GM19324 (cell line): ENCODE results near the gene MBTD1.
"Not testable (repeated sequence)": the region's sequence is repeated elsewhere in the genome, so short reads cannot be mapped to it uniquely, and the experiment has no call there.

Source experiments
- ATAC-seq: cut with Tn5 transposase; IDR thresholded peaks from one replicate; pipeline ENCODE4 v1.9.1; 2021; ENCODE audit warnings: mild to moderate bottlenecking, moderate library complexity; ENCODE audit not compliant: unreplicated experiment, low FRiP score

MBTD1 gene

GRCh38 chr17:51256101-51256500, 3.7 kb downstream of the MBTD1 start:
- ATAC-seq, result no peak

- no peak for ATAC-seq
Observed at GRCh38 chr17:51255673-51256072, 4.2 kb downstream of the MBTD1 start.

- no peak for ATAC-seq
Observed at GRCh38 chr17:51251010-51251409, 8.8 kb downstream of the MBTD1 start.

- no peak for ATAC-seq
Observed at GRCh38 chr17:51250314-51250840, 9.5 kb downstream of the MBTD1 start.

GRCh38 chr17:51245535-51245934, 14.3 kb downstream of the MBTD1 start:
- no peak for ATAC-seq

- ATAC-seq, result no peak
Observed at GRCh38 chr17:51244041-51244440, 15.8 kb downstream of the MBTD1 start.

DNA sequence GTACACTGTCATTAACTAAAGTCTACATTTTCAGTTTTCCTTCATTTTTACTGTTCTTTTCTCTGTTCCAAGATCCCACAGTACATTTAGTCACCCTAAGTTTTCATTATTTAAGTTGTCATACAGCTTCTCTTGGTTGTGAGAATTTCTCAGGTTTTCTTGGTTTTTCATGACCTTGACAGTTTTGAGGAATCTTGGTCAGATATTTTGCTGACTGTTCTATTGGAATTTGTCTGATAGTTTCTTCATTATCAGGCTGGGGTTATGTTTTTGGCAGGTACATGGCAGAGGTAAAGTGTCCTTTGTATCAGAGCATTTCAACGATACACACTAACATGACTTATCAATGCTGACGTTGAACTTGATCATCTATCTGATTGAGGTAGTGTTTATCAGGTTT, 19.6 kb downstream of the MBTD1 start:
- ATAC-seq, result no peak

- ATAC-seq, result no peak
Observed at GRCh38 chr17:51238255-51238887, 21.5 kb downstream of the MBTD1 start.

- ATAC-seq, result no peak
Observed at GRCh38 chr17:51234162-51234561, 25.7 kb downstream of the MBTD1 start.

- no peak for ATAC-seq
Observed at GRCh38 chr17:51231999-51232398, 27.9 kb downstream of the MBTD1 start.

- ATAC-seq, result no peak
Observed at GRCh38 chr17:51230306-51230705, 29.5 kb downstream of the MBTD1 start.

GRCh38 chr17:51229889-51230288, 30.0 kb downstream of the MBTD1 start:
- ATAC-seq, result no peak

GRCh38 chr17:51228161-51228560, 31.7 kb downstream of the MBTD1 start:
- no peak for ATAC-seq

DNA sequence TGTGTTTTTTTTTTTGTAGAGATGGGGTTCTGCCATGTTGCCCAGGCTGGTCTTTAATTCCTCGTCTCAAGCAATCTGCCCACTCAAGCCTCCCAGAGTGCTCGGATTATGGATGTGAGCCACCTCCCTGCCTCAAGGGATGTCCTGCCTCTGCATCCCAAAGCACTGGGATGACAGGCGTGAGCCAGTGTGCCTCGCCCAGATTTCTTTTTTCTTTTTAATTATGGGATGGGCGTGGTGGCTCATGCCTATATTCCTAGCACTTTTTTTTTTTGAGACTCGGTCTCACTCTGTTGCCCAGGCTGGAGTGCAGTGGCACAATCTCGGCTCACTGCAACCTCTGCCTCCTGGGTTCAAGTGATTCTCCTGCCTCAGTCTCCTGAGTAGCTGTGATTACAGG, 34.3 kb downstream of the MBTD1 start:
- not testable (repeated sequence) for ATAC-seq

- ATAC-seq, result no peak
Observed at GRCh38 chr17:51224402-51225262, 35.2 kb downstream of the MBTD1 start.

DNA sequence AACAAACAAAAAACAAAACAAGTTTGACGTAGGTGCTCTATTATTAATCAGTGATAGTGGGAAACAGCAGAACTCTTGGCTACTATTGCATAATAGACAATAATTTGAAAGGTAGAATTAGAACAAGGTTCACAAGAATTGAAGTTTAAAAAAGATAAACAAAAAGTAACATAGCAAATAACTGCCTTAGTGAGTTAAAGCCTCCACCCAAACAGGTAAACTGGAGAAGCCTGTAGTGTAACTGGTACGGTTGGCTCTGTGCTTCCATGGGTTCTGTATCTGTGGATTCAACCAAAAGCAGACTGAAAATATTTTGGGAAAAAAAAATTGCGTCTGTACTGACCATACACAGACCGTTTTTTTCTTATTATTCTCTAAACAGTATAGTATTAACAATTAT, 38.5 kb downstream of the MBTD1 start:
- ATAC-seq, result no peak

DNA sequence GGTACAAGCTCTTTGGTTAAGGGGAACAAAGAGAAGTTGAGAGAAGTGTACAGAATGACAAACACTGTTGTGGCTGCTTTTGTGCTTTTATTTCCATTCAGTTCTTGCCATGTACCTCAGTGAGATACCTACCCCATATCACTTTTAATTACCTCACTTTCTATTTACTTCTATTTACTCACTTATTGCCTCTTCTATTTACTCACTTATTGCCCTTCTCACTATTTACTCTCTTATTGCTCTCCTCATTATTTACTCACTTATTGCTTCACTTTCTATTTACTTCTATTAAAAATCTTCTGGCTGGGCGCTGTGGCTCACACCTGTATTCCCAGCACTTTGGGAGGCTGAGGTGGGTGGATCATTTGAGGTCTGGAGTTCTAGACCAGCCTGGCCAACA, 41.9 kb downstream of the MBTD1 start:
- no peak for ATAC-seq

DNA sequence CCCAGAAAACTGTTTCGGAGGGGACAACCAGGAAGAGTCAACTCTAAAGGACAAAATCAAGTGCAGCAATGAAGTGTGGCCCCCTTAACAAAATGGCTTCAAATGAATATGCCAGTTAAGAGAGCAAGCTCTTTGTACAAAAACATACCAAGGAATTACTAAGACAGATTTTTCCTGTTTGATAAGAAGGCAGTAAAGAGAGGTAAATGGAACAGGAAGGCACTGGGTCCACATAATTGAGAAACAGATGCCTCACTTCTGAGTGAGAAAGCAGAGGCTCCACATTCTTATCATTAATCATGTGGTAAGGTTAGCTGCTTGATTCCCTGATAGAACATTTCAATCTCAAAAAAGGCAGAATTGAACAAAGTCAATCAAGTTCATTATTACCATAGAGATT, 44.9 kb downstream of the MBTD1 start:
- no peak for ATAC-seq

GRCh38 chr17:51203838-51204237, 56.0 kb downstream of the MBTD1 start:
- no peak for ATAC-seq

DNA sequence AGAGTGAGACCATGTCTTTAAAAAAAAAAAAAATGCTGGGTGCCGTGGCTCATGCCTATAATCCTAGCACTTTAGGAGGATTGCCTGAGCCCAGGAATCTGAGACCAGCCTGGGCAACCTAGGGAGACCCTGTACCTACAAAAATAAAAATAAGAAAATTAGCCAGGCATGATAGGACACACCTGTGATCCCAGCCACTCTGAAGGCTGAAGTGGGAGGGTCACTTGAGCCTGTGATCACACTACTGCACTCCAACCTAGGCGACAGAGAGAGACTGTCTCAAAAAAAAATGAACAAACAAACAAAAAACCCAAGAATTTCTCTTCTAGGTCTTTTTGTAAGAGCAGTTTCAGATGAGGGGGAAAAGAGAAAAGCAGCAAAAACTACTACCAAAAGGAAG, 59.0 kb downstream of the MBTD1 start:
- ATAC-seq, result no peak

- no peak for ATAC-seq
Observed at GRCh38 chr17:51200295-51200694, 59.6 kb downstream of the MBTD1 start.

DNA sequence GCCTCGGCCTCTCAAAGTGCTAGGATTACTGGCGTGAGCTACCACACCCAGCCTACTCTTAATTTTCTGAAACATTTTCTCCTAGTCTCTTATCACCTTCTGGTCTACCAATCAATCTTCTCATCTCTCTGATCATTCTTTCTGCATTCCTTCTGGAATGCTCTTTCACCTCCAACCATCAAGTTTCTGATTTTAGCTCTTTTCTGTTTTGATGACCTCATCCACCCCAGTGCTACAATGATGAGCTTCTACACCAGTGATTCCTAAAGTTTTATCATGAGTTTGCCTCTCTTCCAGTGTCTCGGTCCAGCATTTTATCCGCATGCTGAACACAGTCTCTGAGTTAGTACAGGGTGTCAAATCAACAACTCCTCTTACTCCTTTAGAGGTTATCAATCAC, 62.1 kb downstream of the MBTD1 start:
- ATAC-seq, result no peak
